Glutamatergic neuron (in vitro differentiated cells): ENCODE results near the gene NPR3. TPM values are rescaled to one million over a fixed set of nuclear protein-coding genes. Genes with fewer than 3 reads are reported as not detected.

Experiments
- DNase-seq: peaks from one replicate; pipeline ENCODE4 v3.0.0; 2022
- H3K27ac Mint-ChIP-seq: one replicate; pipeline ENCODE4 v1.8.0; 2020; ENCODE audit warnings: mild to moderate bottlenecking, mixed read lengths, inconsistent platforms; ENCODE audit not compliant: unreplicated experiment
- H3K27me3 Mint-ChIP-seq: one replicate; pipeline ENCODE4 v1.8.0; 2020; ENCODE audit warnings: mild to moderate bottlenecking, moderate library complexity, mixed read lengths, inconsistent platforms; ENCODE audit not compliant: unreplicated experiment
- H3K36me3 Mint-ChIP-seq: one replicate; pipeline ENCODE4 v1.8.0; 2020; ENCODE audit warnings: mild to moderate bottlenecking, mixed read lengths, inconsistent platforms; ENCODE audit not compliant: unreplicated experiment
- H3K4me1 Mint-ChIP-seq: one replicate; pipeline ENCODE4 v1.8.0; 2020; ENCODE audit warnings: mild to moderate bottlenecking, low read depth, mixed read lengths, inconsistent platforms; ENCODE audit not compliant: unreplicated experiment
- H3K4me3 Mint-ChIP-seq: one replicate; pipeline ENCODE4 v1.8.0; 2020; ENCODE audit warnings: mild to moderate bottlenecking, mixed read lengths, inconsistent platforms; ENCODE audit not compliant: unreplicated experiment
- H3K9me3 Mint-ChIP-seq: one replicate; pipeline ENCODE4 v1.8.0; 2020; ENCODE audit warnings: mild to moderate bottlenecking, moderate library complexity, mixed read lengths, inconsistent platforms; ENCODE audit not compliant: unreplicated experiment
- total RNA-seq: library from RNA; stranded (reverse); fragmentation: NEBNext Ultra II Directional; extraction: Animal tissue kit (Norgen Biotek cat#: 25700); gene quantifications from one replicate; pipeline ENCODE4 v1.2.1, GENCODE V29; 2021; ENCODE audit not compliant: unreplicated experiment
- TF ChIP-seq, protein P1 (sequence below): fragments of 200-600 bp; sonication (generic); IDR thresholded peaks from one replicate; pipeline ENCODE4 v1.5.0; 2021; ENCODE audit not compliant: partially characterized antibody, unreplicated experiment

NPR3 gene
- total RNA-seq, 1 donor from 2014 or later: not detected

DNA sequence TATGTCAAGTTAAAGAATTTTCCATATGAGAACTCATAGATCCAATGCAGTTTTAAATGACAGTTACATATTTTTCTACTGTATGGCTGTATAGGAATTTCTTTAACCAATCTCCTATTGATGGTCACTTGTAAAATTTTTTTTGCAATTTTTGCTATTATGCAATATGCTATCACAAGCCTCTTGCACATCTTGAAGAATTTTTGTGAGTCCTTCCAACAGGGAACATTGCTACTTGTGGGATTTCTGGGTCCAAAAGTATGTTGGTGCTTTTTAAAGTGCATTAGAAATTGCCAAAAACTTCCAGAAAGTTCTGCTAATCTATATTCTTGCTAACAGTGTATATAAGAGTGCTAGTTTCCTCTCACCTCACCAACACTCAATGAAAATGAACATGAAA is 65.1 kb downstream of the NPR3 start:
- no peak overlapping the region for H3K27ac Mint-ChIP-seq
- H3K4me3 Mint-ChIP-seq: no peak overlapping the region
- H3K9me3 Mint-ChIP-seq: no peaks in the 10 kb centered on the region
- TF ChIP-seq, protein P1, sequence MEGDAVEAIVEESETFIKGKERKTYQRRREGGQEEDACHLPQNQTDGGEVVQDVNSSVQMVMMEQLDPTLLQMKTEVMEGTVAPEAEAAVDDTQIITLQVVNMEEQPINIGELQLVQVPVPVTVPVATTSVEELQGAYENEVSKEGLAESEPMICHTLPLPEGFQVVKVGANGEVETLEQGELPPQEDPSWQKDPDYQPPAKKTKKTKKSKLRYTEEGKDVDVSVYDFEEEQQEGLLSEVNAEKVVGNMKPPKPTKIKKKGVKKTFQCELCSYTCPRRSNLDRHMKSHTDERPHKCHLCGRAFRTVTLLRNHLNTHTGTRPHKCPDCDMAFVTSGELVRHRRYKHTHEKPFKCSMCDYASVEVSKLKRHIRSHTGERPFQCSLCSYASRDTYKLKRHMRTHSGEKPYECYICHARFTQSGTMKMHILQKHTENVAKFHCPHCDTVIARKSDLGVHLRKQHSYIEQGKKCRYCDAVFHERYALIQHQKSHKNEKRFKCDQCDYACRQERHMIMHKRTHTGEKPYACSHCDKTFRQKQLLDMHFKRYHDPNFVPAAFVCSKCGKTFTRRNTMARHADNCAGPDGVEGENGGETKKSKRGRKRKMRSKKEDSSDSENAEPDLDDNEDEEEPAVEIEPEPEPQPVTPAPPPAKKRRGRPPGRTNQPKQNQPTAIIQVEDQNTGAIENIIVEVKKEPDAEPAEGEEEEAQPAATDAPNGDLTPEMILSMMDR: no peak
- H3K36me3 Mint-ChIP-seq: no peaks in the 10 kb centered on the region
- DNase-seq: no peak
- no peaks in the 10 kb centered on the region for H3K4me1 Mint-ChIP-seq
- H3K27me3 Mint-ChIP-seq: peaks cover 1% of the 10 kb centered on the region

DNA sequence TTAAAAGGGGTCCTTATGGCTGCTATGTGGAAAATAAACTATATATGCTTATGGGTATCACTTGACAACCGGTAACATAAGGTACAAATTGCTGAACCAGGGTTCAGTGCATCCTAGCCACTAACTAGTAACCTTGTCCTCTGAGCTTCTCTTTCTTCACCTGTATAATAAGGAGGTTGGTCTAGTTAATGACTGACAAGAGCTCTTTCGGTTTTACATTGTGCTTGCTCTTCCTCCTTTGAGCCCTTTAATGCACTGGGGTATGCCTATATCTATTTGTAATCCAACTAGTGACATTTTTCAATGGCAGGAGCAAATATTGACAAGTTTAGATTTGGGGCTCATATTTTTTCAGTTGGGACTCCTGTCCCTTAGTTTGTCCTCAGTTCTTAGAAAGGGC is 66.1 kb downstream of the NPR3 start:
- Mint-ChIP-seq H3K27me3 (peaks cover 1% of the 10 kb centered on the region), H3K36me3 (no peaks in the 10 kb centered on the region), H3K4me1 (no peaks in the 10 kb centered on the region), H3K4me3 (no peak overlapping the region), H3K9me3 (no peaks in the 10 kb centered on the region), H3K27ac (no peak overlapping the region)
- no peak for DNase-seq
- TF ChIP-seq, protein P1: no peak

DNA sequence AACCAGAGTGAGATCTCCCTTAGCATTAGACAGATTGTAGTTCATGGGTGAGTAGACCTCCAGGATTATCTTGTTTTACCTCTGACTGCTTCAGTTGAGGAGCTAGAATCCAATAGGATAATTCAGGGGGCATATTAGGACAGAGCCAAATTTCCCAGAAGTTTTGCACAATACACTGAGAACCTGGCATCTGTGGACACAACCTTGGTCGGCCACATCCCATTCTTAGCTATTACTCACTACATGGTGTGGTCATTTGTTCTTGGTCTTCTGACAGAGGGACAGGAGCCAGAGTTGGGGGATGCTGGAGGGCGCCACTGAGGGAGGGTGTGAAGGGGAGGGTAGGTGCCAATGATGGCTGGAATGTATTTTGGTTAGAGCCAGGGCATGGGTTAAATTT is 66.6 kb downstream of the NPR3 start:
- Mint-ChIP-seq H3K4me3 (no peak overlapping the region), H3K27ac (no peak overlapping the region), H3K4me1 (no peaks in the 10 kb centered on the region), H3K36me3 (no peaks in the 10 kb centered on the region), H3K9me3 (no peaks in the 10 kb centered on the region), H3K27me3 (peaks cover 1% of the 10 kb centered on the region)
- TF ChIP-seq, protein P1: no peak
- DNase-seq: no peak

DNA sequence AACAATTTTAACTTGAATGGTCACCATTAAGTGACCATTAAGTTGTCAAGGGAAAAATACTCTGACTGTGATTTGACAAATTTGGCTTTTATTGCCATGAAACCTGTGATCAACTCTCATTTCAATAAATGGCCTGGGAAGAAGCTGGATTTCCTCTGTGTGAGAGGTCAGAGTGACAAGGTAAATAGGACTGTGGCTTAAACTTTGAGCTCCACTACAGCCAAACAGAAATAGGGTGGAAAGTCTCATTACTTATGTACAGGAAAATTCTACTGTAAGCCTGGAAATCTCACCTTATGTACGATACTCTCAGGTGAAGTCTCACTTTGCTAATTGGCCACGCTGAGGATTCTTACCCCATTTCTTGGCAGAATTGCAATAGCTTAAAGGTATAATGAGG is 67.3 kb downstream of the NPR3 start:
- no peaks in the 10 kb centered on the region for H3K4me1 Mint-ChIP-seq
- no peak for DNase-seq
- no peaks in the 10 kb centered on the region for H3K36me3 Mint-ChIP-seq
- no peak overlapping the region for H3K4me3 Mint-ChIP-seq
- H3K9me3 Mint-ChIP-seq: no peaks in the 10 kb centered on the region
- H3K27me3 Mint-ChIP-seq: peaks cover under 1% of the 10 kb centered on the region
- no peak overlapping the region for H3K27ac Mint-ChIP-seq
- TF ChIP-seq, protein P1: no peak

DNA sequence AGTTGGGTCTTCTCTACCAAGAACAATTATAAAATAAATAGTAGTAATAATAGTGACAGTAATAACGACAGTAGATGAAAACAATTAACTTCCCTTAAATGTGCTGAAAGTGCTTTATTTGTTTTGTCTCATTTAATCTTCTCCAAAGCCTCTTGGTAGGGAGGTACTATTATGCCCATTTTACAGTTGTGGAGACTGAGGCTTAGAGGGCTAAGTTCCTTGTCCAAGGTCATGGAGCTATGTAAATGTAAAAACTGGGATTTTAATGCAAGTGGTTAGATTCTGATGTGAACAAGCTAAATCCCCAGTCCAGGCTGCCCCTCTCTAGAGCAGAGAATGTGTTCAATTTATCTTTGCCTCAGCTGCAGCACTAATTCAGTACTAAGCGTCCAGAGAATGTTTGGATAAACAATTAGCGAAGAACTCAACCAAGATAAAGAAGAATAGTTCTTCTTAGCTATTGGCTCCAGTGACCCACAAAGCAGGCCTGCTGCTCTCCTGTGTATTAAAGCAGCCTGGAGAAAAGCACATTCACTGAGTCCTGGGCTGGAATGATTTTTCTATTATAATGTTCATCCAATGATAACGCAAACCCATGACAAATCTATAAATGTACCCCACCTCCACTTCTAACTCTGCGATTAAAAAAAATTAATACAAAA is 68.8 kb downstream of the NPR3 start:
- H3K4me3 Mint-ChIP-seq: no peak overlapping the region
- no peak for DNase-seq
- H3K27me3 Mint-ChIP-seq: no peaks in the 10 kb centered on the region
- H3K36me3 Mint-ChIP-seq: no peaks in the 10 kb centered on the region
- TF ChIP-seq, protein P1: no peak
- H3K4me1 Mint-ChIP-seq: no peaks in the 10 kb centered on the region
- no peaks in the 10 kb centered on the region for H3K9me3 Mint-ChIP-seq
- H3K27ac Mint-ChIP-seq: no peak overlapping the region
